DND-41 (cell line): Measurements from ENCODE around the gene EYA2.

Source experiments
- ATAC-seq: fragments of 200-7000 bp; cut with Tn5 transposase; 3 replicates; pipeline ENCODE4 v1.9.1; 2021; ENCODE audit warnings: low read depth; ENCODE audit not compliant: insufficient read depth
- DNase-seq: peaks from one replicate; pipeline ENCODE4 v3.0.0-alpha.2; 2020
- H2AFZ ChIP-seq: 2 replicates; pipeline ENCODE4 v1.6.0; 2012; ENCODE audit warnings: low read depth, low read length
- H3K27ac ChIP-seq: 2 replicates; pipeline ENCODE4 v1.5.1; 2012; ENCODE audit warnings: low read length, inconsistent platforms
- H3K27me3 ChIP-seq: fragments of 200-600 bp; sonication (generic); 2 replicates; pipeline ENCODE4 v1.6.0; 2012; ENCODE audit warnings: low read length, mild to moderate bottlenecking, inconsistent platforms; ENCODE audit not compliant: insufficient read depth, poor library complexity
- H3K36me3 ChIP-seq: 2 replicates; pipeline ENCODE4 v1.5.1; 2012; ENCODE audit warnings: low read length, inconsistent platforms; ENCODE audit not compliant: insufficient read depth
- H3K4me1 ChIP-seq: 2 replicates; pipeline ENCODE4 v1.5.1; 2012; ENCODE audit warnings: mild to moderate bottlenecking, low read length; ENCODE audit not compliant: insufficient read depth
- H3K4me2 ChIP-seq: 2 replicates; pipeline ENCODE4 v1.6.0; 2012; ENCODE audit warnings: mild to moderate bottlenecking, moderate library complexity, low read length, inconsistent platforms; ENCODE audit not compliant: insufficient read depth
- H3K4me3 ChIP-seq, 2 experiments: fragments of 200-600 bp in 1 of 2; shearing (Covaris generic) in 1 of 2; 2 replicates each; pipeline ENCODE4 v1.5.1; 2012 to 2016; ENCODE audit warnings: inconsistent platforms in 2 of 2, low read length in 2 of 2, mild to moderate bottlenecking in 2 of 2, low read depth in 1 of 2, moderate library complexity in 1 of 2
- H3K79me2 ChIP-seq: 2 replicates; pipeline ENCODE4 v1.6.0; 2012; ENCODE audit warnings: low read length, inconsistent platforms; ENCODE audit not compliant: insufficient read depth
- H3K9ac ChIP-seq: 2 replicates; pipeline ENCODE4 v1.6.0; 2012; ENCODE audit warnings: low read depth, mild to moderate bottlenecking, inconsistent platforms, low read length, moderate library complexity
- H3K9me3 ChIP-seq: 2 replicates; pipeline ENCODE4 v1.5.1; 2012; ENCODE audit warnings: low read length, moderate library complexity, mild to moderate bottlenecking, inconsistent platforms; ENCODE audit not compliant: insufficient read depth, severe bottlenecking
- H4K20me1 ChIP-seq: 2 replicates; pipeline ENCODE4 v1.6.0; 2012; ENCODE audit warnings: low read length; ENCODE audit not compliant: insufficient read depth
- EZH2 ChIP-seq: IDR thresholded peaks from 3 replicates; pipeline ENCODE4 v1.6.1; 2012; ENCODE audit warnings: borderline replicate concordance, low read depth, mild to moderate bottlenecking, moderate library complexity, low read length, inconsistent platforms; ENCODE audit not compliant: severe bottlenecking
- TF ChIP-seq, protein P1 (sequence below): IDR thresholded peaks from 2 replicates; pipeline ENCODE4 v1.5.1; 2012; ENCODE audit warnings: borderline replicate concordance, low read length, moderate library complexity, mild to moderate bottlenecking; ENCODE audit not compliant: poor library complexity, severe bottlenecking; ENCODE audit errors: extremely low read depth

The EYA2 gene

DNA sequence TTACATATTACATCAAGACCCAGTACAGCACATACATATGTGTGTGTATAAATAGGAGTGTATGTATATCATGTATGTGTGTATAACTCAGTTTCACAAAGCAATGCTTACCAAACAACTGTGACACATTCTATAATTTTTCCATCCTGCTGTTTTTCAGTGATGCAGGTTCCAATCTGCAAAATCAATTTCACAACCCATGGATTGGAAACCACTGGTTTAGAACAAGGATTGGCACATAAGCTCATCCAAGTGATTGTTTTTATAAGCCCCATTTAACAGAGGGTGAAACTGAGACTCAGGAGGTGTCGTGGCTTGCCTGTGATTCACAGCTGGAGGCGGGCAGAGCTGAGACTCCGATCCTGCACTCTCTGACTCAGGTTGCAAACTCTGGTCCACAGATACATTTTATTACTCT is 303.6 kb downstream of the EYA2 start:
- H3K9me3 ChIP-seq = no peaks in the 10 kb centered on the region
- no peak for TF ChIP-seq EZH2
- TF ChIP-seq, protein P1, sequence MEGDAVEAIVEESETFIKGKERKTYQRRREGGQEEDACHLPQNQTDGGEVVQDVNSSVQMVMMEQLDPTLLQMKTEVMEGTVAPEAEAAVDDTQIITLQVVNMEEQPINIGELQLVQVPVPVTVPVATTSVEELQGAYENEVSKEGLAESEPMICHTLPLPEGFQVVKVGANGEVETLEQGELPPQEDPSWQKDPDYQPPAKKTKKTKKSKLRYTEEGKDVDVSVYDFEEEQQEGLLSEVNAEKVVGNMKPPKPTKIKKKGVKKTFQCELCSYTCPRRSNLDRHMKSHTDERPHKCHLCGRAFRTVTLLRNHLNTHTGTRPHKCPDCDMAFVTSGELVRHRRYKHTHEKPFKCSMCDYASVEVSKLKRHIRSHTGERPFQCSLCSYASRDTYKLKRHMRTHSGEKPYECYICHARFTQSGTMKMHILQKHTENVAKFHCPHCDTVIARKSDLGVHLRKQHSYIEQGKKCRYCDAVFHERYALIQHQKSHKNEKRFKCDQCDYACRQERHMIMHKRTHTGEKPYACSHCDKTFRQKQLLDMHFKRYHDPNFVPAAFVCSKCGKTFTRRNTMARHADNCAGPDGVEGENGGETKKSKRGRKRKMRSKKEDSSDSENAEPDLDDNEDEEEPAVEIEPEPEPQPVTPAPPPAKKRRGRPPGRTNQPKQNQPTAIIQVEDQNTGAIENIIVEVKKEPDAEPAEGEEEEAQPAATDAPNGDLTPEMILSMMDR = no peak
- no peaks in the 10 kb centered on the region for H4K20me1 ChIP-seq
- H3K27me3 ChIP-seq = no peaks in the 10 kb centered on the region
- H3K4me3 ChIP-seq = no peak overlapping the region
- no peak overlapping the region for H2AFZ ChIP-seq
- H3K9ac ChIP-seq = no peak overlapping the region
- peaks cover 4% of the 10 kb centered on the region for H3K4me1 ChIP-seq
- H3K27ac ChIP-seq = no peak overlapping the region
- DNase-seq (no peak), ATAC-seq (no peak)
- no peak overlapping the region for H3K4me2 ChIP-seq
- H3K79me2 ChIP-seq = no peaks in the 10 kb centered on the region
- no peaks in the 10 kb centered on the region for H3K36me3 ChIP-seq

DNA sequence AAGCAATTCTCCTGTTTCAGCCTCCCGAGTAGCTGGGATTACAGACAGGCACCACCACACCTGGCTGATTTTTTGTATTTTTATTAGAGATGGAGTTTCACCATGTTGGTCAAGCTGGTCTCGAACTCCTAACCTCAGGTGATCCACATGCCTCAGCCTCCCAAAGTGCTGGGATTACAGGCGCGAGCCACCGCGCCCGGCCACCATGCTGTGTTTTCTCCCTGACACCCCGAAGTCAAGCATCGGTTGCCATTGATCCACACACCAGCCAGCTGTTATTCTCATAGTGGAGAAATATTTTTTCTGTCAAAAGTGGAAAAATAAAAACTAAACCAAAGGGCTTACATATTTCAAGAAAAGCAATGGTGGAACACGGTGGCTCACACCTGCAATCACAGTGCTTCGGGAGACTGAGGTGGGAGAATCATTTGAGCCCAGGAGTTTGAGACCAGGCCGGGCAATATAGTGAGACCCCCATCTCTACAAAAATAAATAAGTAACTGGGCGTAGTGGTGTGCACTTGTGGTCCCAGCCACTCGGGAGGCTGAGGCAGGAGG is 304.4 kb downstream of the EYA2 start:
- peaks cover 4% of the 10 kb centered on the region for H3K4me1 ChIP-seq
- H3K27ac ChIP-seq = no peak overlapping the region
- no peak overlapping the region for H3K4me2 ChIP-seq
- no peaks in the 10 kb centered on the region for H3K9me3 ChIP-seq
- ATAC-seq (no peak), DNase-seq (no peak)
- TF ChIP-seq, protein P1 = no peak
- no peak for TF ChIP-seq EZH2
- no peak overlapping the region for H3K4me3 ChIP-seq
- no peaks in the 10 kb centered on the region for H4K20me1 ChIP-seq
- H3K27me3 ChIP-seq = no peaks in the 10 kb centered on the region
- H3K36me3 ChIP-seq = no peaks in the 10 kb centered on the region
- no peak overlapping the region for H2AFZ ChIP-seq
- H3K79me2 ChIP-seq = no peaks in the 10 kb centered on the region
- no peak overlapping the region for H3K9ac ChIP-seq

DNA sequence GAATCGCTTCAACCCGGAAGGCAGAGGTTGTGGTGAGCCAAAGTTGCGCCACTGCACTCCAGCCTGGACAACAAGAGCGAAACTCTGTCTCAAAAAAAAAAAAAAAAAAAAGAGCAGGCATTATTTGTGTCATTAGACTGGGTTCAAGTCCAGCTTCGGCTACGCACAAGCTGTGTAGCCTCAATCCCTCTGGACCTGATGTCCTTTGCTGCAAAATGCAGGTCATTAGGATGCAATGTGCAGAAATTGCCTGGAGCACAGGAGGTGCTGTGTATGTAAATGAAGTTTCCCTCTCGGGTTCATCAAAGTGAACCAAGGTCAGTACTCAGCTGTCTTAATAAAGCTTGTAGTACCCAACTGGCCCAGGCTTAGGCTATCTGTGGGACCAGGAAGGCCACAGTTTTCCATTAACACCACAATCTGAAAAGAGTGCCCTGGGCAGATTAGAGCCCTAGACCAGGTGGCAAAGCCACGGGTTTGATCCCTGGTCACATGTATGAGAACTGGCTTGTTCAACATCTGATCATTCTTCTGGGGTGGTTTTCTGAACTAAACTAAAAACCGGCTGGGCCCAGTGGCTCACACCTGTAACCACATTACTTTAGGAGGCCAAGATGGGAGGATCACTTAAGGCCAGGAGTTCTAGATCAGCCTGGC is 306.6 kb downstream of the EYA2 start:
- no peaks in the 10 kb centered on the region for H3K36me3 ChIP-seq
- DNase-seq = no peak
- TF ChIP-seq EZH2 = no peak
- TF ChIP-seq, protein P1 = no peak
- H3K4me2 ChIP-seq = no peak overlapping the region
- H4K20me1 ChIP-seq = no peaks in the 10 kb centered on the region
- no peak for ATAC-seq
- H3K9ac ChIP-seq = no peak overlapping the region
- H2AFZ ChIP-seq = no peak overlapping the region
- no peak overlapping the region for H3K27ac ChIP-seq
- no peak overlapping the region for H3K4me3 ChIP-seq
- H3K27me3 ChIP-seq = no peaks in the 10 kb centered on the region
- H3K79me2 ChIP-seq = no peaks in the 10 kb centered on the region
- H3K9me3 ChIP-seq = no peaks in the 10 kb centered on the region
- H3K4me1 ChIP-seq = peaks cover 4% of the 10 kb centered on the region
